H9 (cell line): ENCODE measurements around the gene GLCCI1. TPM values are rescaled to one million over a fixed set of nuclear protein-coding genes. Genes with fewer than 3 reads are reported as not detected.
A peak's percentile ranks its signal among the peaks of the same experiment; 100 is the strongest.

Experiments used
- DNase-seq: peaks from one replicate; pipeline ENCODE4 v3.0.0-alpha.2; 2017
- H2AFZ ChIP-seq: one replicate; pipeline ENCODE4 v1.6.1; 2013; ENCODE audit warnings: mild to moderate bottlenecking, low read length, control low read depth, moderate library complexity
- H2AK5ac ChIP-seq: 2 replicates; pipeline ENCODE4 v1.6.1; 2013; ENCODE audit warnings: low read length, control low read depth, mixed read lengths; ENCODE audit not compliant: insufficient read length
- H2BK120ac ChIP-seq: one replicate; pipeline ENCODE4 v1.6.1; 2013; ENCODE audit warnings: low read depth, mild to moderate bottlenecking, low read length, control low read depth, inconsistent platforms; ENCODE audit not compliant: poor library complexity, severe bottlenecking
- H2BK12ac ChIP-seq: 2 replicates; pipeline ENCODE4 v1.6.1; 2013; ENCODE audit warnings: low read length, control low read depth, mixed read lengths, low read depth; ENCODE audit not compliant: insufficient read length
- H2BK15ac ChIP-seq: 2 replicates; pipeline ENCODE4 v1.6.1; 2013; ENCODE audit warnings: low read depth, low read length, control low read depth
- H2BK20ac ChIP-seq: one replicate; pipeline ENCODE4 v1.6.1; 2013; ENCODE audit warnings: low read depth, mild to moderate bottlenecking, low read length, control low read depth, inconsistent platforms; ENCODE audit not compliant: poor library complexity, severe bottlenecking
- H2BK5ac ChIP-seq: 2 replicates; pipeline ENCODE4 v1.6.1; 2013; ENCODE audit warnings: low read length, control low read depth, mixed read lengths; ENCODE audit not compliant: insufficient read length
- H3K14ac ChIP-seq: 2 replicates; pipeline ENCODE4 v1.6.1; 2013; ENCODE audit warnings: low read length, control low read depth; ENCODE audit not compliant: insufficient read depth
- H3K18ac ChIP-seq: 2 replicates; pipeline ENCODE4 v1.6.1; 2013; ENCODE audit warnings: low read depth, mild to moderate bottlenecking, mixed read lengths, low read length, control low read depth; ENCODE audit not compliant: insufficient read length
- H3K23ac ChIP-seq: 2 replicates; pipeline ENCODE4 v1.6.1; 2013; ENCODE audit warnings: low read length, control low read depth, mixed read lengths, low read depth; ENCODE audit not compliant: insufficient read length
- H3K23me2 ChIP-seq: 2 replicates; pipeline ENCODE4 v1.6.1; 2013; ENCODE audit warnings: low read depth, mild to moderate bottlenecking, mixed read lengths, low read length, control low read depth; ENCODE audit not compliant: insufficient read length, poor library complexity, severe bottlenecking
- H3K27ac ChIP-seq: 2 replicates; pipeline ENCODE4 v1.5.1; 2013; ENCODE audit warnings: low read length, control low read depth, mixed read lengths, low read depth; ENCODE audit not compliant: insufficient read length
- H3K27me3 ChIP-seq: 2 replicates; pipeline ENCODE4 v1.6.1; 2013; ENCODE audit warnings: low read length, control low read depth, inconsistent platforms; ENCODE audit not compliant: insufficient read depth
- H3K4ac ChIP-seq: 2 replicates; pipeline ENCODE4 v1.6.1; 2013; ENCODE audit warnings: low read depth, mild to moderate bottlenecking, control low read depth, inconsistent platforms, low read length, moderate library complexity
- H3K4me1 ChIP-seq: 2 replicates; pipeline ENCODE4 v1.6.1; 2013; ENCODE audit warnings: low read length, control low read depth, inconsistent platforms; ENCODE audit not compliant: insufficient read depth
- H3K4me2 ChIP-seq: 2 replicates; pipeline ENCODE4 v1.6.1; 2013; ENCODE audit warnings: low read length, control low read depth, mixed read lengths; ENCODE audit not compliant: insufficient read length, insufficient read depth
- H3K56ac ChIP-seq: 2 replicates; pipeline ENCODE4 v1.6.1; 2013; ENCODE audit warnings: low read depth, mild to moderate bottlenecking, mixed read lengths, low read length, control low read depth; ENCODE audit not compliant: insufficient read length
- H3K79me1 ChIP-seq: 2 replicates; pipeline ENCODE4 v1.6.1; 2013; ENCODE audit warnings: low read depth, mild to moderate bottlenecking, moderate library complexity, low read length, control low read depth, inconsistent platforms; ENCODE audit not compliant: insufficient read depth, poor library complexity, severe bottlenecking
- H3K79me2 ChIP-seq: 2 replicates; pipeline ENCODE4 v1.6.1; 2013; ENCODE audit warnings: low read length, control low read depth, inconsistent platforms; ENCODE audit not compliant: insufficient read depth
- H3K9ac ChIP-seq: 2 replicates; pipeline ENCODE4 v1.6.1; 2013; ENCODE audit warnings: low read length, control low read depth, mixed read lengths; ENCODE audit not compliant: insufficient read length; ENCODE audit errors: extremely low read depth
- H3K9me3 ChIP-seq: one replicate; pipeline ENCODE4 v1.6.1; 2013; ENCODE audit warnings: low read depth, low read length, inconsistent platforms; ENCODE audit not compliant: control insufficient read depth
- H3T11ph ChIP-seq: one replicate; pipeline ENCODE4 v1.6.1; 2013; ENCODE audit warnings: mild to moderate bottlenecking, low read length, control low read depth, inconsistent platforms
- H4K20me1 ChIP-seq: one replicate; pipeline ENCODE4 v1.6.1; 2013; ENCODE audit not compliant: control insufficient read depth, insufficient read length, insufficient read depth
- H4K5ac ChIP-seq: 2 replicates; pipeline ENCODE4 v1.6.1; 2013; ENCODE audit warnings: low read depth, mild to moderate bottlenecking, mixed read lengths, low read length, control low read depth; ENCODE audit not compliant: insufficient read length
- H4K8ac ChIP-seq: replicated peaks from 2 replicates; pipeline ENCODE4 v1.6.1; 2013; ENCODE audit warnings: low read length, control low read depth, mixed read lengths, low read depth; ENCODE audit not compliant: insufficient read length
- H4K91ac ChIP-seq: 2 replicates; pipeline ENCODE4 v1.6.1; 2013; ENCODE audit warnings: low read depth, mild to moderate bottlenecking, moderate library complexity, mixed read lengths, low read length, control low read depth; ENCODE audit not compliant: insufficient read length
- H3K27ac Mint-ChIP-seq, 3 experiments: 2 replicates in 2 of 3; 3 replicates in 1 of 3; pipeline ENCODE4 v1.8.0; 2020 to 2021; ENCODE audit warnings: mixed read lengths in 3 of 3, mild to moderate bottlenecking in 1 of 3, moderate library complexity in 1 of 3
- H3K27me3 Mint-ChIP-seq: 2 replicates; pipeline ENCODE4 v1.8.0; 2021; ENCODE audit warnings: low read depth, mild to moderate bottlenecking, moderate library complexity, mixed read lengths
- H3K36me3 Mint-ChIP-seq, 3 experiments: 2 replicates in 2 of 3; 3 replicates in 1 of 3; pipeline ENCODE4 v1.8.0; 2020 to 2021; ENCODE audit warnings: low read depth in 3 of 3, mixed read lengths in 3 of 3; ENCODE audit not compliant: insufficient read depth in 1 of 3
- H3K4me1 Mint-ChIP-seq, 2 experiments: 2 replicates each; pipeline ENCODE4 v1.8.0; 2020; ENCODE audit warnings: mixed read lengths in 2 of 2
- H3K4me3 Mint-ChIP-seq, 2 experiments: 2 replicates in 1 of 2; 3 replicates in 1 of 2; pipeline ENCODE4 v1.8.0; 2020 to 2021; ENCODE audit warnings: mild to moderate bottlenecking in 2 of 2, mixed read lengths in 2 of 2, moderate library complexity in 1 of 2
- H3K9me3 Mint-ChIP-seq, 2 experiments: 2 replicates in 1 of 2; 3 replicates in 1 of 2; pipeline ENCODE4 v1.8.0; 2020; ENCODE audit warnings: mild to moderate bottlenecking in 2 of 2, mixed read lengths in 2 of 2, moderate library complexity in 1 of 2
- CTCF ChIP-seq: fragments of 200-600 bp; sonication (generic); conservative IDR thresholded peaks from 3 replicates; pipeline ENCODE4 v1.8.0; 2021; ENCODE audit warnings: antibody characterized with exemption, mild to moderate bottlenecking
- WGBS: extraction: QIAGEN DNeasy Blood & Tissue Kit; methylation state at CpG from one replicate; pipeline ENCODE4 v1.1.7; 2013; ENCODE audit warnings: missing lambda C conversion rate, low lambda C conversion rate, mixed read lengths; ENCODE audit not compliant: insufficient read length; ENCODE audit errors: extremely low coverage; 5-methylcytosine and 5-hydroxymethylcytosine counted together
- total RNA-seq: library from RNA; stranded (reverse); gene quantifications from 2 replicates; pipeline ENCODE4 v1.2.1, GENCODE V29; 2021

GLCCI1 gene
- total RNA-seq, 1 experiment from 2014 or later: 19.1 TPM

DNA sequence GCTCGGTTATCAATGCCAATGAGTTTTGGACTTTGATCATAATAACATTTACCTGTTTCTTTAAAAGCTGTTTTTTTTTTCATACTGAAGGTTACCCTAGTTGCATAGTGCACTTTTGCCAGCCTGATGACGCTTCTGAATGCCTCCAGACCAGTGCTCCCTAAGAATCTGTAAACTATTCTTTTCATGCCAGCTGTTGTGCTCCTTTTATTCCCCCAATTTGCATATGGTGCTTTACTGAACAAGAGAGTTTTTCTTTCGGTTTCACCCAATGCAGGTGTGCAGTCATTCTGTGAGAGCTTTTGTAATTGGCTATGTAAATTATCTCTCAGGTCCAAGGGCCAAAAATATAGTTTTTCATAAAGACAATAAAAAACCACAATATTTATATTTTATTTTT lies 48.1 kb upstream of the GLCCI1 start:
- Histone ChIP-seq H2BK12ac (no peak overlapping the region), H4K91ac (no peak overlapping the region), H4K5ac (no peak overlapping the region), H3K27me3 (no peaks in the 10 kb centered on the region), H4K8ac (no peak overlapping the region), H4K20me1 (no peaks in the 10 kb centered on the region), H3K9me3 (no peaks in the 10 kb centered on the region), H2BK5ac (no peak overlapping the region), H2AK5ac (no peak overlapping the region), H2BK20ac (no peak overlapping the region), H3K18ac (no peak overlapping the region), H3K14ac (no peak overlapping the region), H2BK15ac (no peak overlapping the region), H3K9ac (no peak overlapping the region), H3T11ph (no peak overlapping the region), H3K4me2 (no peak overlapping the region), H3K23ac (no peak overlapping the region), H3K79me1 (no peaks in the 10 kb centered on the region), H2AFZ (no peak overlapping the region), H3K4me1 (peaks cover 7% of the 10 kb centered on the region), H3K23me2 (no peaks in the 10 kb centered on the region), H3K79me2 (no peaks in the 10 kb centered on the region), H2BK120ac (no peak overlapping the region), H3K56ac (no peak overlapping the region), H3K27ac (no peak overlapping the region), H3K4ac (no peak overlapping the region)
- WGBS: no CpG with 5 or more reads among the region's 3 CpGs
- no peak for DNase-seq
- Mint-ChIP-seq H3K36me3 (no peaks in the 10 kb centered on the region), H3K9me3 (no peaks in the 10 kb centered on the region), H3K27me3 (no peaks in the 10 kb centered on the region), H3K4me3 (no peak overlapping the region), H3K4me1 (peaks cover 55 to 68% of the 10 kb centered on the region in 2 experiments), H3K27ac (peak overlapping the region in 1 of 3 experiments; percentile 39; a peak in 2 of 7 replicates)
- TF ChIP-seq CTCF: no peak
